ENCODE data around the gene NINL. TPM values are rescaled to one million over a fixed set of nuclear protein-coding genes. Genes with fewer than 3 reads are reported as not detected.
"Not testable (repeated sequence)": the region's sequence is repeated elsewhere in the genome, so short reads cannot be mapped to it uniquely, and the experiment has no call there.

The NINL gene
- total RNA-seq, 4 donors from 2014 or later = 18.3 to 37.8 (median 23.5) TPM

GRCh38 chr20:25504366-25505135 is 80.8 kb downstream of the NINL start:
- no peak for TF ChIP-seq CTCF (IDR thresholded peaks at IDR 0.05)
- no peak for TF ChIP-seq POLR2A (IDR thresholded peaks at IDR 0.05)
- 92 to 97% methylated on average over 15 of the region's 15 CpGs for WGBS, 2 donors
- Histone ChIP-seq H3K4me1 (peaks cover 0 to 10% of the 10 kb centered on the region in 2 donors), H3K27me3 (no peaks in the 10 kb centered on the region), H3K27ac (no peak overlapping the region), H3K9me3 (no peaks in the 10 kb centered on the region), H3K4me3 (replicated peaks in 1 of 3) (no peak overlapping the region), H3K36me3 (peaks cover 2 to 11% of the 10 kb centered on the region in 2 donors)
- no peak for DNase-seq
- intact Hi-C loops (cut with DNase I) = no loop called here

DNA sequence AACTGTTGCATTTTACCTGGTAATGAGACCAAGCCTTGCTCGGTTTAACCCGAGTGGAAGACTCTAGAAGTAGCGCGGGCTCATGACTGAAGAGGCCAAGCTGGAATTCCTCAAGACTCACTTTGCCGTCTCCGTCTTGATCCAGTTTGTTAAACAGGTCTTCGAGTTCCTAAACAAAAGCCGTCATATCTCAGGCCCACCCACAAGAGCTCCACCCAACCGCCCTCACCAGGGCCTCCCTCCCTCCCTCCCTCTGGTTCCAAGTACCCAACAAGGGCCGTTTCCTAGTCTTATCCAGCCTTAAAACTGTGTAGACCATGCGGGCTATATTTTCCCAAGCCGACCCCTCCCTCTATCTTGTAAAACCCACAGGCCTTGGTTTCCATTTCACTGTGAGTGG is 81.4 kb downstream of the NINL start:
- intact Hi-C loops (cut with DNase I) = no loop called here
- Histone ChIP-seq H3K27ac (no peak overlapping the region), H3K4me3 (replicated peaks in 1 of 3) (no peak overlapping the region), H3K9me3 (no peaks in the 10 kb centered on the region), H3K4me1 (peaks cover 0 to 10% of the 10 kb centered on the region in 2 donors), H3K36me3 (peaks cover 0 to 6% of the 10 kb centered on the region in 2 donors), H3K27me3 (no peaks in the 10 kb centered on the region)
- no peak for DNase-seq
- WGBS, 2 donors = 87 to 93% methylated on average over 12 of the region's 12 CpGs
- no peak for TF ChIP-seq CTCF (IDR thresholded peaks at IDR 0.05)
- TF ChIP-seq POLR2A (IDR thresholded peaks at IDR 0.05) = no peak

- intact Hi-C loops (cut with DNase I); DNase-seq; H3K27me3 ChIP-seq; H3K9me3 ChIP-seq; H3K27ac ChIP-seq; H3K36me3 ChIP-seq; H3K4me1 ChIP-seq; H3K4me3 ChIP-seq (replicated peaks in 1 of 3): not testable (repeated sequence)
- WGBS, 2 donors = 77 to 87% methylated on average over 5 to 6 of the region's 6 CpGs
Measured at GRCh38 chr20:25503051-25503639, 82.2 kb downstream of the NINL start.

DNA sequence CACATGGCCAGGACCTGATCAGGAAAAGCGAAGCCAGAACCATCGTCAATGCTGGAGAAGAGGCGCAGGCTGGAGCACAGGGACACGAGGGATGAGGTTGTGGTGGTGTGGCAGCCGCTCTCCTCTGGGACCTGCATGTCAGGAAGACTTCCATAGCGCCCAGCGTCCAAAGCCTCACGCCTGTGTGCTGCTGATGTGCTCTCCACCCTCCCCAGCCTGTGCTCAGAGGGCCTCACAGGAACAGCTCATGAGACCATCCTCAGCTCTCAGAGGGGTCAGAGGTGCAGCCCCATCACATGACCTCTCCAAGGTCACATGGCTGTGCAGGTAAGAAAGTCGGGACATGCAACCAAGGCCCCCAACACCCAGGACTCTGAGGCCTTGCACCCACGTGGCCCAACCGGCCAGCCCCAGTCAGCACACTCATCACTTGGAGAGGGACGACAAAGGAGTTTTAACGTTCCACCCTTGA is 84.4 kb downstream of the NINL start:
- Histone ChIP-seq H3K4me3 (replicated peaks in 1 of 3) (no peak overlapping the region), H3K27me3 (no peaks in the 10 kb centered on the region), H3K4me1 (no peaks in the 10 kb centered on the region), H3K9me3 (no peaks in the 10 kb centered on the region), H3K36me3 (peaks cover 0 to 6% of the 10 kb centered on the region in 2 donors), H3K27ac (no peak overlapping the region)
- intact Hi-C loops (cut with DNase I) = no loop called here
- WGBS, 2 donors = 90 to 94% methylated on average over 13 of the region's 13 CpGs
- DNase-seq = no peak
- TF ChIP-seq CTCF (IDR thresholded peaks at IDR 0.05) = no peak

- intact Hi-C loops (cut with DNase I) = no loop called here
- TF ChIP-seq CTCF (IDR thresholded peaks at IDR 0.05) = no peak
- TF ChIP-seq POLR2A (IDR thresholded peaks at IDR 0.05) = no peak
- Histone ChIP-seq H3K27ac (no peak overlapping the region), H3K27me3 (no peaks in the 10 kb centered on the region), H3K4me1 (no peaks in the 10 kb centered on the region), H3K9me3 (no peaks in the 10 kb centered on the region), H3K4me3 (replicated peaks in 1 of 3) (no peak overlapping the region), H3K36me3 (peaks cover 0 to 6% of the 10 kb centered on the region in 2 donors)
- 91% methylated on average over 8 of the region's 8 CpGs for WGBS, 2 donors
- no peak for DNase-seq
Measured at GRCh38 chr20:25499855-25500434, 85.4 kb downstream of the NINL start.
